Stimulated activated CD4-positive, alpha-beta T cell treated with anti-CD3 and anti-CD28 coated beads, Interleukin-1b, Interleukin-23, amount 100 ng/mL, for 48 hours (primary cell): ENCODE measurements around the gene GINS2.

Source experiments
- DNase-seq: peaks from one replicate; pipeline ENCODE4 v3.0.0-alpha.2; 2020

The GINS2 gene

DNA sequence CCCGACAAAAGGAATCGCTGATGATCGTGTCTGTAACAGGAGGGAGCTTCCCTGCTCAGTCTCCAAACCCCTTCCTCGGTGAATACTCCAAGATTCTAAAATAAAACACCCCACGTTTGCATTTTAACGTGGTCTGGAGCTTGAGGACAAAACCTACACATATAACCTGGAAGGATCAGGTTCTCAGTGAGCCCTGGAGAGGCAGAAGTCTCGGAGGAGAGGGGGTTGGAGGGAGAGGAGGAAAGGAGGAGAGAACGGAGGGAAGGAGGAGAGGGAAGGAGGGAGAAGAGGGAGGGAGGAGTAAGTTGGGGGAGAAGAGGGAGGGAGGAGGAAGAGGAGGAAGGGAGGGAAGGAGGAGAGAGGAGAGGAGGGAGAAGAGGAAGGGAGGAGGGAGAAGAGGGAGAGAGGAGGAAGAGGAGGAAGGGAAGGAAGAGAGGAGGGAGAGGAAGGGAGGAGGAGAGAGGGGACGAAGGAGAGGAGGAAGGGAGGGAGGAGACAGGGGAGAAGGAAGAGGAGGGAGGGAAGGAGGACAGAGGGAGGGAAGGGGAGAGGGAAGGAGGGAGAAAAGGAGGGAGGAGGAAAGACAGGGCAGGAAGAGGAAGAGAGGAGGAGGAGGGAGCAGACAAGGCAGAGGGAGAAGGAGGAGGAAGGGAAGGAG is 27.4 kb upstream of the GINS2 start:
- no peak for DNase-seq

GRCh38 chr16:85715169-85716021 is 26.6 kb upstream of the GINS2 start:
- DNase-seq, result no peak

GRCh38 chr16:85712801-85713200 is 24.0 kb upstream of the GINS2 start:
- no peak for DNase-seq

GRCh38 chr16:85711982-85712587 is 23.3 kb upstream of the GINS2 start:
- no peak for DNase-seq

DNA sequence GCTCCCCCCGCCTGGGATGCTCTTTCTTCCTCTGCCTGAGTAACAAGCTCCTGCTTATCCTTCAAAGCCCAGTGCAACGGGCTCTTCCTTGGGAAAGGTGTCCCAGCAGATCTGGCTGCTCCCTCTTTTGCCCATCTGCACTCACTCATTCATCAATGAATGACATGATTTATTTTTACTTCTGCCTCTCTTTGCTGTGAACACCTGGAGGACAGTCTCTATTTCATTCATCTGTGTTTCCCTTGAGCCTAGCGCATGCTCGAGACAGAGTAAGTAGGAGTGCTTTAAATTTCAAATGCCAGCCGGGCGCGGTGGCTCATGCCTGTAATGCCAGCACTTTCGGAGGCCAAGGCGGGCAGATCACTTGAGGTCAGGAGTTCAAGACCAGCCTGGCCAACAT is 22.0 kb upstream of the GINS2 start:
- no peak for DNase-seq

DNA sequence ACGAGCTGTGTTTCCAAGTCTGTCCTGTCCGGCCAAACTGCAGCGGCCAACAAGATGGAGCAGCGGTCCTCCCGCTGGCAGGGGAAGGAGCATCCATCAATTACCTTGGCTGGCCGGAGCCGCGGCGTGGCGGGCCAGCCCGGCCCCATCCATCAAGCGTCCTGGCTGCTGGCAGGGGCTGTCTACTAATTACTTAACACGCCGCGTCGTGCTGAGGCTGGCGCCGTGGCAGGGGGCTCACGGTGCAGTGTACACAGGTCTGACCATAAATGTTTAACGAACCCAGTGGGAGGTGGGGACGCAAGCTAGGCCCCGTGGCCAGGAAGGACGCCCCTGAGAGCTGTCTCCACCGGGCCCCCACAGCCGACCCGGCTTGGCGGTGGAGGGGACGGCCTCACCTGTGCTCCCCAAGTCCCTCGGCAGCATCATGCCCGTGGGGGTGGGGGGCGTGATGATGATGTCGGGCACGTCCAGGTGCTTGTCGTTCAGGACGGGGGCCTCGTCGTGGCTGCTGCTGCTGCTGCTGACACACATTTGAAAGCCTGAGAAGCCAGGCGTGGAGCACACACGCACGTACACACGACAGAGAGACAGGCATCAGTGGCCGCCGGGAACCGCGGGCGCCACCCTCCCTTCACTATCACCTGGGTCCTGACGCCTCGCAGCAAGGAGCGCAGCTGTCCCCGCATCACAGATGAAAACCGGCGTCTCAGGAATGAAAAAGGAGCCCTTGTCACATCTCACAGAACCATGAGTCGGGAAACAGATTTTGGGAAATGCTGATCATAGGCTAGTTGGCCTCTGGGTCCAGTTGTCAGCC is 21.2 kb upstream of the GINS2 start:
- no peak for DNase-seq

GRCh38 chr16:85708338-85708737 is 19.6 kb upstream of the GINS2 start:
- DNase-seq, result no peak

DNA sequence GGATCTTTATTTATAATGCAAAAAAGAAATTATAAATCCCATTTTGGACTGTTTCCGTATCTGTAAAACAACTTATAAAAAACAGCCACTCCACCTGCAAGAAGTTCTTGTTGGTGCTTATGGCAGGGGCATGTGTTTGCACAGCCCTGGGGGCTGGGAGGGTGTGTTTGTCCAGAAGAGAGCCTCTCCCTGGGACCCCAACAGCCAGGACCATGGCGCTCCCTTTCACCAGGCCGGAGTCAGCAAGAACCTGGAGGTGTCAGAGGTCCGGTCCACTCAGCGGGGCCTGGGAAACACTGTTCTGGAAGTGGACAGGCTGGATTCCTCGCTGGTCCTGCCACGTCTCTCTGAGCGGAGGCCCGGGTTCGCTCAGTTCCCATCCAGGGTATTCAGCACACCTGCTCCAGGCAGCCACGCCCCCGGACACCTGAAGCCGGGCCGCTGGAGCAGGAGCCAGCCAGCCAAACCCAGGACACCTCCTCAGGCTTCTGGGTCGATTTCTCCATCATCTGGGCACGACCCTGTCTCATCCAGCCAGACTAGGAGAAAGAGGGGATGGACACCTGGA is 18.9 kb upstream of the GINS2 start:
- DNase-seq, result no peak

DNA sequence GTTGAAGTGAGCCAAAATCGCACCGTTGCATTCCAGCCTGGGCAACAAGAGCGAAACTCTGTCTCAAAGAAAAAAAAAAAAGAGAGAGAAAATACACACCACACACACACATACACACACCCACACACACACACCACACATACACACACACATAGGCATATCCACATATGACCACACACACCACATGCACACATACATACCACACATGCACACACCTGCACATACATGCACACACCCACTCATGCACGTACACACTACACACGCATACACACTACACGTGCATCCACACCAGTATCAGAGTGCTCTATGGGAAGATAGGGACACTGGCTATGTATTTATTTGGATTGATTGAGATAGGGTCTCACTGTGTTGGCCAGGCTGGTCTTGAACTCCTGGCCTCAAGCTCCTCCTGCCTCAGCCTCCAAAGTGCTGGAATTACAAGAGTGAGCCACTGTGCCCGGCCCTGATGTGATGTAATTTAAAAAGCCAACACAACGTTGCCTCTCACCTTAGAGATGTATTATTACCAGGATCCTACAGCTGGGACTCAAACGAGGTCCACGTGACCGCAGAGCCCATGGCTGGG is 17.8 kb upstream of the GINS2 start:
- DNase-seq, result no peak

DNA sequence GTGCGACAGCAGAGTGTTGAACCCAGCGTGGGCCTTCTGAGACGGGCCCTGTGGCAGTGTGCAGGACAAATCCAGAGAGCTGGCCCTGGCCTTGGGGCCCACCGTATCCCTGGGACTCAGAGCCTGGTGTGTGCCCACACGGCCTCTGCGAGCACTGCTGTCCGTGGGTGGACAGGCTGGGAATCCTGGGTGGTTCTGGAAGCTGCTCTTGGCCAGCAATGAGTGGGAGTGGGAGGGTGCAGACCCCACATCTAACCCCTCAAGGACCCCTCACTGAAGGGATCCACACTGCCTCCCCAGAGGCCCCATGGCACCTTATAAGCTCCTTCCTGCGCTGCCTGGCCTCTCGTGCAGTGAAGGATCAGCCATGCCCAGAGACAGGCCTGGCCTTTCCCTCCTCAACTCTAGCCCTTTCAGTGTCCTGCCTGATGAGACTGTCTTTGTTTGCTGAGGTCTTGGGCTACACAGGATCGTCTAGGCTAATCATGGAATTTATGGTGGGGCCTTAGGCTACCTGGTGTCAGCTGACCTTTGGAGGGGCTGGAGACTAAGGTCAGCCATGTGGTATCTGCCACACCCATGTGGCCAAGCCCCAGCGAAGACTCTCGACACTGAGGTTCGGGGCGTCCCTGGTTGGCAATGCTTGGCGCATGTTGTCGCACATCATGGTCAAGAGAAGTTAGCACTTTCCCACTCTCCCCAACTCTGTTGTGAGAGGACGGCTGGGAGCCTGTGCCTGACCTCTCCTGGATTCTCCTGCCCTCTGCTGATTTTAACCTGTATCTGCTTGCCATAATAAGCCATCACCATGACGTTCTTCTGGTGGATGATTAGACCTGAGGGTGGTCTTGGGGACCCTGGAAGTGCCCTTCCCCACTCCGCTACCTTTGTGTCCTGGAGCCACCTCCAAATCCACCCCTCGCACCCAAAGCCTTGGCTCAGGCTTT is 16.4 kb upstream of the GINS2 start:
- DNase-seq, result no peak

DNA sequence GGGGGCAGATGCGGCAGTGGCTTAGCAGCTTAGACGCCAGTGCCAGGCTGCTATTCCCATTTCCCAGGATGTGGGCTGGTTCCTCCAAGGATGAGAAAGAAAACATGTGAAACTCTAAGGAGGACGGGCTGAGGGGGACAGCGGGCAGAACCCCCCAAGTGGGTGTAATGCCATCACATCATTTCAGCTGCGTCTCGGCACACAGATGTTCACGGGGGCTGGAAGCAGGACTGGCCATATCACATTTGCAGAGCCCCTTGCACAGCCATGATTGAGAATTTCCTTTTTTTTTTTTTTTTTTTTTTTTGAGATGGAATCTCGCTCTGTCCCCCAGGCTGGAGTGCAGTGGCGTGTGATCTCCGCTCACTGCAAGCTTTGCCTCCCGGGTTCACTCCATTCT is 15.3 kb upstream of the GINS2 start:
- no peak for DNase-seq

GRCh38 chr16:85699628-85700027 is 10.9 kb upstream of the GINS2 start:
- DNase-seq, result no peak

DNA sequence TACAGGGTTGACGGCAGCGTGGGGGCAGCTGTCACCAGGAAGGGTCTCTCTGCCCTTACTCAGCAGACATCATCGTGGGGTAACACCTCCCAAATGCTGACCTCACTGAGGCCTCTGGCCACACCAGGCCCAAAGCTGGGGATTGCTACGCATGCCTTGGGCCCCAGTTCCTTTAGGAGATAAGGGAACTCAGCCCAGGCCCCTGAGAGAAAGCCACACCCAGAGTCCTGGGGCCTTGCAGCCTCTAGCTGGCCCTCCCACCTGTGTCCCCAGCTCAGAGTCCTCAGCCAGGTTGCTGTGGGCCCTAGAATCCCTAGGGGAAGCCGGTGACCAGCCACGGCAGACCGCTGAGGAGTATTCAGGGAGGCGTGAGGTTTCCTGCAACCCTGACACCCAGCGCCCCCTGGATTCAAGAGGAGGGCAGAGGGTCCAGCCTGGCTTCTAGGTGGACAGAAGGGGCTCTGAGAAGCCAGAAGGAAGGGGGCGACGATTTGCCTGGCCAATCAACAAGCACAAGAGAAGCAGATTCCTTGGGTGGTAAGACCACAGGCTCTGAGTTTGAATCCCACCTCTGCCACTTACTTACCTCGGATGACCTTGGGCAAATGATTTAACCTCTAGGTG is 10.3 kb upstream of the GINS2 start:
- no peak for DNase-seq

DNA sequence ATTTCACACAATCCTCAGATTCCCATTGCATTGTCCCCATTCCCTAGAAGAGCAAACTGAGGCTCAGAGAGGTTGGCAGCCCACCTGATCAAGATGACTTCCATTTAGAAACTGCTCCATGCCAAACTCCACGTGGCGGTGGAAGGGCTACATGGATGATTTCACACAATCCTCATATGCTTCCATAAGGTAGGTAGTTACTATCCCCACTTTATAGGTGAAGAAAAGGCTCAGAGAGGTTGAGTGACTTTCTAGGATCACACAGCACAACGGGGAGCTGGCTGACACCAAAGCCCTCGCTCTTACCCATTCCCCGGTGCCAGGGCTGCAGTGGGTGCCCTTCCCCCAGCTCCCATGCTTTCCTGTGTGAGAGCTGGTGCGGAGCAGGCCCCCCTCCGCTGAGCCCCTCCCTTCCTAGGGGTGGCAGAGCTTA is 9.7 kb upstream of the GINS2 start:
- no peak for DNase-seq

DNA sequence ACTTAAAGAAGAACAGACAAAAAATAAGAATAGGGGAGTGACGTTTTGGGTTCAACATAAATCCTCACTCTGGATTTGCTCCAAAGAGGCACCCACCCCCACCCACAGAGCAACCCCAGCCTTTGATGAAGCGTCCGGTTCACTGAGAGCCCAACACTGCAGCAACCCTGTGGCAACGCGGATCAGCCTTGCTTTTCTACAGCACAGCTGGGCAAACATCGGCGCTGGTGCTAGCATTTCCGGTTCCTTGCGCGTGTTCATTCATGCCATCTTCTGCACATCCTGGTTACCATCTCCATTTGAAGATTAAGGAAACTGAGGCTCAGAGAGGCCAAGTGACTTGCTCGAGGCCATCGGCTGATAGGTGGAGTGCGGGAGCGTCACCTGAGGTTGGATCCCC is 8.7 kb upstream of the GINS2 start:
- DNase-seq, result no peak

DNA sequence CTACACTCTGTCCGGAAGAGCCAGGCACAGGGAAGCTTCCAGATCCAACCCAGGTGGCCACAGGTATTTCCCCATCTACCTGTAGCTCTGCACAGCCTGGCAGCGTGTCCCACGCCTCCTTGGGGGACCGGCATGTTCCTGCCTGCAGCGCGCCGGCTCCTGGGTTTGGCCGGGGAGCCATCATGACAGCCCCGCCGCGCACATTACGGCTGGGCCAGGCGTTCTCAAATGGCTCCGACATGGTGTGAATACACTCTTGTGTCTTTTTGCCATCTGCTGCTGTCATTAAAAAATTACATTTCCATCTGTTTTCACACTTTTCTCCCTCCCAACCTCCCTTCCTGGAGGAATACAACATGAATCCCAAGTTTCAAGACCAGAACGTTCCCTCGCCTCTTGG is 8.0 kb upstream of the GINS2 start:
- no peak for DNase-seq

- DNase-seq, result no peak
Measured at GRCh38 chr16:85695196-85696128, 6.7 kb upstream of the GINS2 start.

GRCh38 chr16:85690469-85691064 is 1.8 kb upstream of the GINS2 start:
- no peak for DNase-seq

- DNase-seq, result no peak
Measured at GRCh38 chr16:85689950-85690320, 1.2 kb upstream of the GINS2 start.
